OCI-LY7 (cell line): ENCODE data around the gene LPP. TPM values are rescaled to one million over a fixed set of nuclear protein-coding genes. Genes with fewer than 3 reads are reported as not detected.

Experiments used
- BruUV-seq: library from RNA; stranded (reverse); fragments of 400-500 nt; replicated peaks from 2 replicates; lab custom pipeline; 2021; lab: Mats Ljungman, UMichigan
- CTCF ChIA-PET: fragments of 300-600 bp; sonication (Branson Sonifier 250); formaldehyde crosslinking; loops from one replicate; lab custom pipeline; 2022; ENCODE audit warnings: antibody characterized with exemption; ENCODE audit not compliant: unreplicated experiment; lab: Charles Lee
- POLR2A ChIA-PET: fragments of 300-600 bp; sonication (Branson Sonifier 250); formaldehyde crosslinking; loops from one replicate; lab custom pipeline; 2022; ENCODE audit warnings: antibody characterized with exemption; lab: Charles Lee
- DNase-seq: peaks from one replicate; pipeline ENCODE4 v3.0.0-alpha.2; 2015; ENCODE audit warnings: low spot score
- H2AFZ ChIP-seq: fragments of 200-600 bp; sonication (generic), shearing (Covaris generic); 2 replicates; pipeline ENCODE4 v1.6.1; 2014; ENCODE audit warnings: mild to moderate bottlenecking, antibody characterized with exemption, low read length, moderate library complexity
- H3K27ac ChIP-seq: fragments of 200-600 bp; sonication (generic); 2 replicates; pipeline ENCODE4 v1.5.1; 2014; ENCODE audit warnings: mixed run types, low read depth, mild to moderate bottlenecking, moderate library complexity, low read length, inconsistent platforms; ENCODE audit not compliant: poor library complexity, severe bottlenecking
- H3K36me3 ChIP-seq: fragments of 200-600 bp; sonication (generic); 2 replicates; pipeline ENCODE4 v1.6.1; 2014; ENCODE audit warnings: mild to moderate bottlenecking, antibody characterized with exemption, low read length, moderate library complexity, mixed read lengths; ENCODE audit not compliant: insufficient read depth
- H3K4me1 ChIP-seq: fragments of 200-600 bp; sonication (generic); 2 replicates; pipeline ENCODE4 v1.5.1; 2014; ENCODE audit warnings: mild to moderate bottlenecking, low read length; ENCODE audit not compliant: insufficient read depth, poor library complexity, severe bottlenecking
- H3K4me2 ChIP-seq: fragments of 200-600 bp; sonication (generic); 2 replicates; pipeline ENCODE4 v1.6.1; 2014; ENCODE audit warnings: mild to moderate bottlenecking, low read length
- H3K4me3 ChIP-seq: fragments of 200-600 bp; sonication (generic); 2 replicates; pipeline ENCODE4 v1.5.1; 2014; ENCODE audit warnings: mild to moderate bottlenecking, low read depth, low read length; ENCODE audit not compliant: poor library complexity, severe bottlenecking
- H3K79me2 ChIP-seq: fragments of 200-600 bp; sonication (generic); 2 replicates; pipeline ENCODE4 v1.6.1; 2016; ENCODE audit warnings: low read depth, mild to moderate bottlenecking, low read length, moderate library complexity, mixed read lengths; ENCODE audit not compliant: insufficient read depth
- H3K9me2 ChIP-seq: fragments of 200-600 bp; sonication (generic); 2 replicates; pipeline ENCODE4 v1.6.1; 2016; ENCODE audit warnings: mild to moderate bottlenecking, low read length, mixed read lengths; ENCODE audit not compliant: insufficient read depth
- H3K9me3 ChIP-seq: fragments of 200-600 bp; sonication (generic); 2 replicates; pipeline ENCODE4 v1.6.1; 2014; ENCODE audit warnings: mild to moderate bottlenecking, mixed run types, low read length, mixed read lengths
- H4K20me1 ChIP-seq: fragments of 200-600 bp; sonication (generic); 2 replicates; pipeline ENCODE4 v1.6.1; 2014; ENCODE audit warnings: mild to moderate bottlenecking, antibody characterized with exemption, low read length, moderate library complexity, mixed read lengths; ENCODE audit not compliant: insufficient read depth
- EZH2phosphoT487 ChIP-seq: fragments of 200-600 bp; sonication (generic); IDR thresholded peaks from 2 replicates; pipeline ENCODE4 v1.6.1; 2018; ENCODE audit warnings: low read depth, borderline replicate concordance, mild to moderate bottlenecking, mixed run types, antibody characterized with exemption, low read length, moderate library complexity, mixed read lengths
- intact Hi-C: fragments of 100-400 bp; cut with micrococcal nuclease; formaldehyde crosslinking; loops from one replicate; pipeline ENCODE4 v1.10.0; 2022; ENCODE audit not compliant: unreplicated experiment
- total RNA-seq, 2 experiments: library from RNA; depleted of rRNA in 1 of 2; stranded (reverse); fragments of >200 nt in 1 of 2; shearing (Covaris generic) in 1 of 2; gene quantifications; 2 replicates each; pipeline ENCODE4 v1.2.3, GENCODE V29; 2014 to 2022
- TF ChIP-seq, protein P1 (sequence below): fragments of 200-600 bp; sonication (generic); conservative IDR thresholded peaks from 2 replicates; pipeline ENCODE4 v1.5.1; 2014; ENCODE audit warnings: mild to moderate bottlenecking, antibody characterized with exemption, low read length, moderate library complexity, mixed read lengths

Gene LPP
- total RNA-seq, 2 experiments from 2014 or later, result 10.9 to 119 TPM

DNA sequence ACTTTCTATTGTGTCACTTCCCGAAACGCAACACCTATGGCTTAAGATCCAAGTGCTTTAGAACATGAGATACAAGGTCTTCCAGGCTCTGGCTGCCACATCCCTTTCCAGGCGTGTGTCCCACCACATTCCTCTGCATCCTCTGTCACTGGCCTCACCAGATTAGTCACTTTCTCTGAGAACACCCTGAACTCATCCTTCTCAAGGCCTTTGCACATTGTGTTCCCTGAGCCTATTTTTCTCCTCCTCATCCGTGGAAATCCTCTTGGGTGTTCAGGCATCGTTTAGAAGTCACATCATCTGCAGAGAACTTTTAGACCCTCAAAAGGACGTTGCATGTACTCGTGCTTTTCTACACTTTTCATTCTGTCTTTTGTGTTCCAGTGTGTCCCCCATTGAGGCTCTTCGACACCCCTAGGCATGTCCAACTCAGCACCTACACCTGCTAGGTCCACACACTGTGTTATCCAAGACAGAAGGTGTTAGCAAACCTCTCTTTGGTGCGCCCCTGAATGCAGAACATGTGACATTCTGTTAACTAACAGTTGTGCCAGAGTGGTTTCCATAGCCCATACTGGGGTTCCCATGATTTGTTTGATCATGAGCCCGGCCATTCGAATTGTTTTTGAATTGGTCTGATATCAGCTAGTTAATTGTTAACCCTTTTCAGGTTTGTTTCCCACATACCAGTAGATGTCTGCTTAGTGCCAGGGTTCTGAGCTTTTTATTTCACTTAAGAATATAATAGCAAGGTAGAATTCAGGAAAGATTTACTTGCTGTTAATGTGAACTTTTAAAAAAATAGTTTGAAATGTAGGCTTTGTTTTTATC is 67.2 kb downstream of the LPP start:
- Histone ChIP-seq H3K4me3 (no peak overlapping the region), H4K20me1 (no peaks in the 10 kb centered on the region), H3K27ac (no peak overlapping the region), H3K4me2 (no peak overlapping the region), H3K36me3 (peaks cover 7% of the 10 kb centered on the region; the same call in 1 of the 2 replicates), H3K79me2 (no peaks in the 10 kb centered on the region; the same call in 1 of the 2 replicates), H3K9me2 (no peaks in the 10 kb centered on the region), H3K4me1 (peaks cover 43% of the 10 kb centered on the region), H3K9me3 (no peaks in the 10 kb centered on the region), H2AFZ (no peak overlapping the region)
- POLR2A ChIA-PET, result interaction anchor here (0.5 to 1.6 kb wide), 7 partner anchors 10 to 1021 kb away, joined by 3 to 5 read pairs (median 4); no protein-coding TSS in a partner anchor
- no peak for DNase-seq
- CTCF ChIA-PET, result no interaction called here
- no TSS peak for BruUV-seq
- intact Hi-C loops, result no loop called here
- TF ChIP-seq, protein P1, sequence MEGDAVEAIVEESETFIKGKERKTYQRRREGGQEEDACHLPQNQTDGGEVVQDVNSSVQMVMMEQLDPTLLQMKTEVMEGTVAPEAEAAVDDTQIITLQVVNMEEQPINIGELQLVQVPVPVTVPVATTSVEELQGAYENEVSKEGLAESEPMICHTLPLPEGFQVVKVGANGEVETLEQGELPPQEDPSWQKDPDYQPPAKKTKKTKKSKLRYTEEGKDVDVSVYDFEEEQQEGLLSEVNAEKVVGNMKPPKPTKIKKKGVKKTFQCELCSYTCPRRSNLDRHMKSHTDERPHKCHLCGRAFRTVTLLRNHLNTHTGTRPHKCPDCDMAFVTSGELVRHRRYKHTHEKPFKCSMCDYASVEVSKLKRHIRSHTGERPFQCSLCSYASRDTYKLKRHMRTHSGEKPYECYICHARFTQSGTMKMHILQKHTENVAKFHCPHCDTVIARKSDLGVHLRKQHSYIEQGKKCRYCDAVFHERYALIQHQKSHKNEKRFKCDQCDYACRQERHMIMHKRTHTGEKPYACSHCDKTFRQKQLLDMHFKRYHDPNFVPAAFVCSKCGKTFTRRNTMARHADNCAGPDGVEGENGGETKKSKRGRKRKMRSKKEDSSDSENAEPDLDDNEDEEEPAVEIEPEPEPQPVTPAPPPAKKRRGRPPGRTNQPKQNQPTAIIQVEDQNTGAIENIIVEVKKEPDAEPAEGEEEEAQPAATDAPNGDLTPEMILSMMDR, result no peak
- TF ChIP-seq EZH2phosphoT487, result no peak

DNA sequence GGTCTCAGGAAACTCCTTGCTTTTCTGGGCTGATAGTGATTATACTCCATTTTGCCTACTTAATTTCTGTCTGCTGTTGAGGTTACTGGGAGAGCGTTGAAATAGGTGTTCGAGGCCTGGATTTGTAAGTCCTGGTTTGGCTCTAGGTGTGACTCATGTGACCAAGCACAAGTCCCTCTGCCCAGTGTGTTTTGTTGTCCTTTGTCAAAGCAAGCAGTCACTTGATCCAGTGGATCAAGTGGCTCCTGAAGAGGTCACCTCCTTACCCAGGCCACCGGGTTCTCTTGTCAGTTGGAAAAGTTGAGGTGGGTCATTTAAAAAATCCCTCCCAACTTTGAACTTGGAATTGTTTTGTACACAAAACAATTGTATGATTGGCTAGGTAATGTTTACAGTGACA is 70.0 kb downstream of the LPP start:
- Histone ChIP-seq H3K9me3 (no peaks in the 10 kb centered on the region), H3K79me2 (no peaks in the 10 kb centered on the region), H3K4me3 (no peak overlapping the region), H4K20me1 (no peaks in the 10 kb centered on the region), H3K4me2 (no peak overlapping the region), H2AFZ (no peak overlapping the region), H3K27ac (no peak overlapping the region), H3K4me1 (peaks cover 19% of the 10 kb centered on the region), H3K9me2 (no peaks in the 10 kb centered on the region), H3K36me3 (peaks cover 7% of the 10 kb centered on the region; the same call in 1 of the 2 replicates)
- ChIA-PET POLR2A (interaction anchor here (1.8 kb wide), 3 partner anchors 8 to 14 kb away, joined by 6 to 10 read pairs (median 9); no protein-coding TSS in a partner anchor), CTCF (no interaction called here)
- DNase-seq, result no peak
- intact Hi-C loops, result no loop called here
- no peak for TF ChIP-seq EZH2phosphoT487
- TF ChIP-seq, protein P1, result no peak
- no TSS peak for BruUV-seq

DNA sequence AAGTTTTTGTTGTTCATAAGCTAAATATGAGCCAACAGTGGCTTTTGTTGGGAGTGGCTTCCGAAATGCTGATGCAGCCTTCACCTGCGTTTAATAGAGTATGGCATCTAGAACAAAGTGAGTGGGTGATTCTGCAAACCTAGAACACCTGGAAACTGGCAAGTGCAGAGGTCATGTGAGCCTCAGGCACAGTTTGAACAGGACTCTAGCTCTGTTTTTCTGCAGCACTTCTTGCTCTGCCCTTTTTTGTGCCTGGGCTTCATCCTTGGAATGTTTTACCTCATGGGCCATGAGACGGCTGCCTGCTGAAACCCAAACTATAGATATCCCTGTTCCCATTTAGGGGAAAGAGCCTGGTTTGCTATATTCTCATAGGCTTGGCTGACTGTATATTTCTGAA is 73.5 kb downstream of the LPP start:
- no peak overlapping the region for H3K27ac ChIP-seq
- no peaks in the 10 kb centered on the region for H3K9me3 ChIP-seq
- BruUV-seq, result no TSS peak
- no peak overlapping the region for H2AFZ ChIP-seq
- H3K36me3 ChIP-seq, result peaks cover 7% of the 10 kb centered on the region; the same call in 1 of the 2 replicates
- H3K79me2 ChIP-seq, result no peaks in the 10 kb centered on the region
- H3K9me2 ChIP-seq, result no peaks in the 10 kb centered on the region
- ChIA-PET POLR2A (no interaction called here), CTCF (no interaction called here)
- H3K4me3 ChIP-seq, result no peak overlapping the region
- no peaks in the 10 kb centered on the region for H4K20me1 ChIP-seq
- intact Hi-C loops, result no loop called here
- TF ChIP-seq, protein P1, result no peak
- no peak for TF ChIP-seq EZH2phosphoT487
- H3K4me2 ChIP-seq, result no peak overlapping the region
- no peak for DNase-seq
- peaks cover 18% of the 10 kb centered on the region for H3K4me1 ChIP-seq
